HG03175 (cell line): ENCODE data around the gene MEAF6.

Source experiments
- ATAC-seq: cut with Tn5 transposase; IDR thresholded peaks from one replicate; pipeline ENCODE4 v1.9.1; 2021; ENCODE audit warnings: mild to moderate bottlenecking, moderate library complexity; ENCODE audit not compliant: unreplicated experiment

MEAF6 gene

DNA sequence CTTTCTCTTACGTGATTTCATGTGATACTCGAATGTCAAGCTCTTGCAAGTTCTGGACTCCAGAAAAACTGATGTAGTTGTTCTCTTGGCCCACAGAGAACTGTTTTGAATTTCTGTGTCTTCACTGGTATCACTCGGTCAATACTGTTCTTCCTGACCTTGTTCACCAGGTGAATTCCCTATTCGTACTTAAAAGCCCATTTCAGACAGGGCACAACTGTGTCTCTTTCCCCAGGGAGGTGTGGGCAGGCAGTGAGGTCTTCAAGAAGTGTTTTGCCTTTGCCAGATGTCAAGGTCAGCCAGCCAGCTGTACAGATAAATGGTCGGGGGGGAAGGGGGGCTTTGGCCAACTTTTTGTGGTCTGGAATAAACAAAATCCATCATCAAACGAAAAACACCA lies 67.7 kb downstream of the MEAF6 start:
- ATAC-seq = no peak

DNA sequence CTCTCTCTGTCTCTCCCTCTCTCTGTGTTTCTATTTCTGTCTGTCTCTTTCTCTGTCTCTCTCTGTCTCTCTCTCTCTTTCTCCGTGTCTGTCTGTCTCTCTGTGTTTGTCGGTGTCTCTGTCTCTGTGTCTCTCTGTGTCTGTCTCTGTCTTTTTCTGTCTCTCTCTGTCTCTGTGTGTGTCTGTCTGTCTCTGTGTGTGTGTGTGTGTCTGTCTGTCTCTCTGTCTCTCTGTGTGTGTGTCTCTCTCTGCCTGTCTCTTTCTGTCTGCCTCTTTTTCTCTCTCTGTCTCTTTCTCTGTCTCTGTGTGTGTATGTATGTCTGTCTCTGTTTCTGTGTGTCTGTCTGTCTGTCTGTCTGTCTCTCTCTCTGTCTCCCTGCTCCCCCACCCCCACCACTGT lies 71.9 kb downstream of the MEAF6 start:
- ATAC-seq = no peak
